NOMO-1 (cell line): ENCODE measurements around the gene DDX10.

Experiments used
- DNase-seq, 2 experiments: peaks; one replicate each; lab custom pipeline; 2025; ENCODE audit not compliant: unreplicated experiment in 2 of 2; lab: John Stamatoyannopoulos, UW

Gene DDX10

GRCh38 chr11:108926841-108927577 lies 262.1 kb downstream of the DDX10 start:
- DNase-seq: no peak

GRCh38 chr11:108927791-108928545 lies 263.1 kb downstream of the DDX10 start:
- DNase-seq: no peak

GRCh38 chr11:108929241-108929640 lies 264.4 kb downstream of the DDX10 start:
- DNase-seq: no peak

GRCh38 chr11:108931168-108931567 lies 266.3 kb downstream of the DDX10 start:
- no peak for DNase-seq

GRCh38 chr11:108933630-108934029 lies 268.8 kb downstream of the DDX10 start:
- no peak for DNase-seq

GRCh38 chr11:108934289-108934688 lies 269.4 kb downstream of the DDX10 start:
- DNase-seq: no peak

- no peak for DNase-seq
Observed at GRCh38 chr11:108934696-108935095, 269.8 kb downstream of the DDX10 start.

- no peak for DNase-seq
Observed at GRCh38 chr11:108937746-108938145, 272.9 kb downstream of the DDX10 start.

- DNase-seq: no peak
Observed at GRCh38 chr11:108938604-108939003, 273.7 kb downstream of the DDX10 start.

- DNase-seq: no peak
Observed at GRCh38 chr11:108939135-108939534, 274.3 kb downstream of the DDX10 start.

GRCh38 chr11:108943853-108944252 lies 279.0 kb downstream of the DDX10 start:
- no peak for DNase-seq

GRCh38 chr11:108944471-108945178 lies 279.8 kb downstream of the DDX10 start:
- DNase-seq: no peak

- no peak for DNase-seq
Observed at GRCh38 chr11:108945341-108945740, 280.5 kb downstream of the DDX10 start.

- no peak for DNase-seq
Observed at GRCh38 chr11:108947654-108948570, 283.0 kb downstream of the DDX10 start.

- DNase-seq: no peak
Observed at GRCh38 chr11:108958368-108959104, 293.7 kb downstream of the DDX10 start.

- DNase-seq: no peak
Observed at GRCh38 chr11:108959105-108959761, 294.4 kb downstream of the DDX10 start.

GRCh38 chr11:108959874-108960273 lies 295.0 kb downstream of the DDX10 start:
- DNase-seq: no peak

GRCh38 chr11:108960501-108960900 lies 295.6 kb downstream of the DDX10 start:
- no peak for DNase-seq

GRCh38 chr11:108961095-108961494 lies 296.2 kb downstream of the DDX10 start:
- peak; percentile 40 to 70 for DNase-seq
